NOMO-1 treated with dmso at 0.1 percent for 144 hours (cell line): Measurements from ENCODE around the gene SLC44A2.

ENCODE experiments used
- DNase-seq: peaks from one replicate; lab custom pipeline; 2025; ENCODE audit not compliant: unreplicated experiment; lab: John Stamatoyannopoulos, UW

SLC44A2 gene

DNA sequence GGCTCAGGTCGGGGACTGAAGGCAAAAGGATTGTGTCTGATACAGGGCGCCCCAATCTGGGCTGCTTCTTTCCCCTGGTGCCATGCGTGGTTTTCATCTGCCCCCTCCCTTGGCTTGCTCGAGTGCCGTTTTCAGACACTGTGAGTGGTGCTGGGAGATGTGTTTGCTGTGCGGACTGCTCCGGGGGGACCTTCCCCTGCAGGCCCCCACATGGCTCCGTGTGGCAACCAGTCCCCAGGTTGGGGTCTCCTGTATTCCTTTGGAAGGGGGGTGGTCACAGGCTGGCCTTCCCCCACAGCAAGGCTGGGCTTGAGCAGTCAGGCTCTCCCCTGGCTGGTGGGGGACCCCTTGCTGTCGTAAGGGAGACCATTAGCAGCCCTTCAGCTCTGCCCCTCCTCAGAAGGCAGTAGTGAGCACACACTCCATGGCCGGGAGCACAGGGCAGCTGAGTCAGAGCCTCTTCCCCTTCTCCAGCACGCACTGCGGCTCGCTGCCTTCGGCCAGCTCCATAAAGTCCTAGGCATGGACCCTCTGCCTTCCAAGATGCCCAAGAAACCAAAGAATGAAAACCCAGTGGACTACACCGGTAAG, 55.3 kb downstream of the SLC44A2 start:
- no peak for DNase-seq

DNA sequence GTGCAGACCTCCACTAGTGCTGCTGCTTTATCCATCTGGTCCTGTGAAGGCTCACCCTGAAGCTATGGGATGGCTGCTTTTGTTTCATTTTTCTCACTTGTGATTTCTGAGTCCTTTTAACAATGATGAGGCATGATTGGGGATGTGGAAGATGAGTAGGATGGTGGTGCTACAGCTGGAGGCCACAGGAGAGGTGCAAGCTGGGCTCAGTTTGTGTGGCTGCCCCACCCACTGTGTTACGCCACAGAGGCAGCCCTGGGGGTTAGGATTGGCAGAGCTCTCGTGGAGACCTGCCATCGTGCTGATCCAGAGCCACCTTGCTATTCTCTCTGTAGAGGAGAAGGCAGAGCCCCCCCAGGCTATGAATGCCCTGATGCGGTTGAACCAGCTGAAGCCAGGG, 56.3 kb downstream of the SLC44A2 start:
- no peak for DNase-seq

DNA sequence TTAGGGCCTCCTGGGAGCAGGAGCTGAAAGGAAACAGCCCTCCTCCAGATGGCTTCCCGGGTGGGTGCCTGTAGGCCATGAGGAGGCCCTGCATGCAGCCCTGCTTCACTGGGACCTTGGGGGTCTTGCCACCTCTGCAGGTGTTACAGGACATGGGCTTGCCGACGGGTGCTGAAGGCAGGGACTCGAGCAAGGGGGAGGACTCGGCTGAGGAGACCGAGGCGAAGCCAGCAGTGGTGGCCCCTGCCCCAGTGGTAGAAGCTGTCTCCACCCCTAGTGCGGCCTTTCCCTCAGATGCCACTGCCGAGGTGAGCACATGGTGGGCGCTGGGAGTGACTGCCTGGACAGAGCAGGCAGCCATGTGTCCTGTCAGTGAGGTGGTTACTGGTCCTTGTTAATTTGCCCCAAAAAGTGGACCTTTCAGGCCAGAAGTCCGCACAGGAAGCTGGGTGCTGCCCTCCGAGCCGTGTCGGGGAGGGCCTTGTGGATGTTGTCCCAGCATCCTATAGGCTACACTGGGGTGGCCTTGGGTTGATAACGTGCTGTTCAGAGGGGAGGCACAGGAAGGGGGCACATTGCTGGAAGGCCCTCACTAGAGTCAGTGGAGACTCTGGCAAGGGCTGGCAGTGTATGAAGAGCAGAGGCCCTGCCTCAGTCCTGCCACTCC, 57.2 kb downstream of the SLC44A2 start:
- DNase-seq: no peak

DNA sequence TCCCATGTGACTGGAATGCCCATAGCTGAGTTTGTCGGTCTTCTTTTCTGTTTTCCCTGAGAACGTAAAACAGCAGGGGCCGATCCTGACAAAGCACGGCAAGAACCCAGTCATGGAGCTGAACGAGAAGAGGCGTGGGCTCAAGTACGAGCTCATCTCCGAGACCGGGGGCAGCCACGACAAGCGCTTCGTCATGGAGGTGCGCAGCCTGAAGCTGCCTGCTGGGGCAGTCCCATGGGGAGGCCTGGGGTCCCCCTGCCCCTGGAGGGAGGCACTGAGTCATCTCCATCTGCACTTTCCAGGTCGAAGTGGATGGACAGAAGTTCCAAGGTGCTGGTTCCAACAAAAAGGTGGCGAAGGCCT, 57.7 kb downstream of the SLC44A2 start:
- no peak for DNase-seq

DNA sequence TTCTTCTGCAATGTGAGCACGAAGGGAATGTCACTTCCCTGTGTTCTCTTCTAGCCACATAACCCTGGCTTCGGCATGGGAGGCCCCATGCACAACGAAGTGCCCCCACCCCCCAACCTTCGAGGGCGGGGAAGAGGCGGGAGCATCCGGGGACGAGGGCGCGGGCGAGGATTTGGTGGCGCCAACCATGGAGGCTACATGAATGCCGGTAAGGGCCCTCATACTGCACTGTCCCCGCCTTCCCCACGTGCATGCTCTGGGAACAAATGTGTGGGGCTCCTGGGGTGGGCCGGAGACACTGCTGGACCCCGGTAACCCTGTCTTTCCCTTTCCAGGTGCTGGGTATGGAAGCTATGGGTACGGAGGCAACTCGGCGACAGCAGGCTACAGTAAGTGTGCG, 58.2 kb downstream of the SLC44A2 start:
- DNase-seq: no peak

DNA sequence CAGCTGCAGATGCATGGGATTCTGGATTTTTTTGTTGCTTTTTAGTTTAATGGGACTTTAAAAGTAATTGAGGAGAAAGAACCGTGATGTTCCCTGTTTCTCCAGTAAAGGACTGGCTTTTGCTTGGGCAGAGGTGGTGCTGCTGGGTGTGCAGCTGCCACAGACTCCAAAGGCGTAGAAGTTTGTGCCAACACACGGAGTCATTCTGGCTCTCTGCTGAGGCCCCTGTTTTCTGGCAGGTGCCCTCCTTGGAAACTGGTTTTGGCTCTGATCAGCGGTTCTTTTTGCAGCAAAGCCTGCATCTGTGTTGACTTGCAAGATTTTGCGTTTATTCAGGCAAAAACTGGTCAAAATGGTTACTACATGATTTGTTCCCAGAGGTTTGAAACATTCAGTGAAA, 59.9 kb downstream of the SLC44A2 start:
- no peak for DNase-seq

DNA sequence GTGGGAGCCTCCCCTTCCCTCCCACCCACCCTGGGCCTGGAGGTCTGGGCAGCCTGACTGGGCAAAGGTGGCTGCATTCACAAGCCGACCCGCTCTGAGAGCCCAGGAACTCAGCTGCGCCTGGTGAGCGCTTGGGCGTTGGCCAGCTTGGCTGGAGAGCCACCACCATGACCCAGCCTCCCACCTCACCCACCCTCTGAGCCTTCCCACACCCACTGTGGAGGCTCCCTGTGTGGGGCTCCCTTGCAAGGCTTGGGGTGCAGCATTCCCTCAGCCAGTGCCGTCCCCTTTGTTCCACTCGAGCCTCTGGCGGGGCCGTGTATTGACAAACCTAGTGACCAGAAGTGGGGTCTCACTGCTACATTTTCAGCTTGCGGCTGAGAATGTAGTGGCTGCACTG, 60.8 kb downstream of the SLC44A2 start:
- DNase-seq: no peak

DNA sequence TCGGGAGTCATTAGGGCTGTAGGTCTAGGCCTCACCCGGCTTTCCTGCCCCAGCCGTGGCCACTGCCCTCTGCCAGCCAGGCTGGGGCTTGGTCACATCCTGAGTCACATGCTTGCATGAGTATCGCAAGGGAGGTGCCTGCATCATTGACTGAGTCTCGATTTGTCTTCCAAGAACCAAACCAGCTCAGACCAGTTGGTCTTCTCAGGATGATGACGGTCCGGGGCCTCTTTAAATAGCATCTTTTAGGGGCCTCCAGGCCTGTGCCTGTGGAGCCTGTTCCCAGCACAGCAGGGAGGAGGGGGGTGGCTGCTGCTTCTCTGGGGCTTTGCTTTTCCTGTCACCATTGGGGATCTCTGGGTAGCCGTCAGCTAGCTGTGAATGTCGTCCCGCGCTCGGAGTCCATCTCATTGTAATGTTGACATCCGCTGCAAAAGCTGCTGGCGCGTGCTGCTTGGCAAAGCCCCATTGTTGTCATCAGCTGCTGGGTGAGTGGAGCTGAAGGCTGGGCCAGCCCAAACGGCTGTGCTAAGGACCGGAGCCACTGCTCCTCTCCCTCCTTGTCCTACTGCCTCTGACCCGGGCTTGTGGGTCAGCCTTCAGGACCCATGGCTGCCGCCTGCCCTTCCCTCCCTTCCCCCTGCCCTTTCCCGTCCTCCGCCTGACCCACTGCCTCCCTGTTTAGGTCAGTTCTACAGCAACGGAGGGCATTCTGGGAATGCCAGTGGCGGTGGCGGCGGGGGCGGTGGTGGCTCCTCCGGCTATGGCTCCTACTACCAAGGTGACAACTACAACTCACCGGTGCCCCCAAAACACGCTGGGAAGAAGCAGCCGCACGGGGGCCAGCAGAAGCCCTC, 61.5 kb downstream of the SLC44A2 start:
- DNase-seq: no peak

DNA sequence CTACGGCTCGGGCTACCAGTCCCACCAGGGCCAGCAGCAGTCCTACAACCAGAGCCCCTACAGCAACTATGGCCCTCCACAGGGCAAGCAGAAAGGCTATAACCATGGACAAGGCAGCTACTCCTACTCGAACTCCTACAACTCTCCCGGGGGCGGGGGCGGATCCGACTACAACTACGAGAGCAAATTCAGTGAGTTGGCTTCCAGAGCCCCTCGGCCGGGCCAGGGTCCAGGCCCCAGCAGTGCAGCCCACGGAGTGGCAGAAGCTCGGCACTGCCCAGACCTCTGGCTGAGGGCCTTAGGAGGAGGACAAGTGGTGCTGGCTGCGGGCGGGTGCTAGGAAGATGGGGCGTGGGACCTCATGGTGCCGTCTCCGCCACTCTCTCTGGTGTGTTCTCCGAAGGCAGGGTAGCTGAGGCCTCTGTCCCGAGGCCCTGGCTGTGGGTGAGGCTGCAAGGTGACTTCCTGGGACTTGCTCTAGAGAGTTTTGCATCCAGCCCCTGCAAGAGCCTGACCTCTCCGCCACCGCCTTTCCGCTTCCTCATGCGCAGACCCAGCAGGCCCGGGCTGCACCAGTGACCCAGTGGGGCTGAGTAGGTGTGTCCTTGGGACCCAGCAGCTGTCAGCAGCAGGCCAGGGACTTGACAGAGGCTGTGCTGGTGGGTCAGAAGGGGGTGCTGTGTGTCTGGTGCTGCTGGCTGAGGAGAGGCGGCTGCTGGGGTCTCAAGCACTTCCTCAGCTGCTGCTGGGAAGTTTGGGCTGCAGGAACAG, 62.4 kb downstream of the SLC44A2 start:
- DNase-seq: no peak

DNA sequence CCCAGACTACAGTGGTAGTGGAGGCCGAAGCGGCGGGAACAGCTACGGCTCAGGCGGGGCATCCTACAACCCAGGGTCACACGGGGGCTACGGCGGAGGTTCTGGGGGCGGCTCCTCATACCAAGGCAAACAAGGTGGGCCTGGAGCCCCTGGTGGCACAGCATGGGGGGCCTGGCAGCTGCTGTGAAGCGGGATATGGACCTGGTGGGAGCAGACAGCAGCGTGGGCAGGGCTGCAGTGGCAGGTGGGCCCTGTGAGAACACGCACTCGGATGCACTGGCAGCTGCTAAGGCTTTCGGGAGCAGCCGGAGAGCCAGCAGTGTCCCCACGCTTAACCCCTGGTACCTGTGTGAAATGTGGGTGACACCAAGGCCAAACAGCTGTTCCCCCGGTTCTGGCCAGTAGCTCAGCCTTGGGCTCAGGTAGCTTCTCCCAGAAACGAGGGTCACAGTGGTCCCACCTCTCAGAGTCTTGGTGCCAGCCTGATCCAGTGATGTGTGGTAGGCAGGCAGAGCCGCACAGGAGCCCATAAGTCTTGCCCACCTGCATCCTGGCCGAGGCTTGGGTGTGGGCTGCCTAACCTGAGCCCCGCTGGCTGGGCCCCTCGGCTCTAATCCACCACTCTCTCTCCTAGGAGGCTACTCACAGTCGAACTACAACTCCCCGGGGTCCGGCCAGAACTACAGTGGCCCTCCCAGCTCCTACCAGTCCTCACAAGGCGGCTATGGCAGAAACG, 63.4 kb downstream of the SLC44A2 start:
- DNase-seq: no peak

DNA sequence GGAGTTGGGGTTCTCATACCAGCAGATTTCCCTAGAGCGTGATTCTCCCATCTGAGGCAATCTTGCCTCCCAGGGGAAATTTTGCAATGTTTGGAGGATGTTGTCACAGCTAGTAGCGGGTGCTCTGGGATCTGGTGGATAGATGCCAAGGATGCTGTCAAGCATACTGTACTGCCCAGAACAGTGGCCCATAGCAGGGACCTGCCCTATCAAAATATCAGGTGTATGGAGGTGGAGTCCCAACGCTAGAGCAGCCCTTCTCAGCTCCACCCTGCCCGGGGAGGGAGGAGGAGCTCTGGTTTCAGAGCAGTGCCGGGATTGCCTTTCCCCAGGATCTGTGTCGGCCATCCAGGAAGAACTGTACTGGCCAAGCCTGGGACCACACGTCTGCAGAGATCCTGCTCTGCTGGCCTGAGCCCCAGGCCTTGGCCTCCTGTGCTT, 65.0 kb downstream of the SLC44A2 start:
- DNase-seq: no peak

DNA sequence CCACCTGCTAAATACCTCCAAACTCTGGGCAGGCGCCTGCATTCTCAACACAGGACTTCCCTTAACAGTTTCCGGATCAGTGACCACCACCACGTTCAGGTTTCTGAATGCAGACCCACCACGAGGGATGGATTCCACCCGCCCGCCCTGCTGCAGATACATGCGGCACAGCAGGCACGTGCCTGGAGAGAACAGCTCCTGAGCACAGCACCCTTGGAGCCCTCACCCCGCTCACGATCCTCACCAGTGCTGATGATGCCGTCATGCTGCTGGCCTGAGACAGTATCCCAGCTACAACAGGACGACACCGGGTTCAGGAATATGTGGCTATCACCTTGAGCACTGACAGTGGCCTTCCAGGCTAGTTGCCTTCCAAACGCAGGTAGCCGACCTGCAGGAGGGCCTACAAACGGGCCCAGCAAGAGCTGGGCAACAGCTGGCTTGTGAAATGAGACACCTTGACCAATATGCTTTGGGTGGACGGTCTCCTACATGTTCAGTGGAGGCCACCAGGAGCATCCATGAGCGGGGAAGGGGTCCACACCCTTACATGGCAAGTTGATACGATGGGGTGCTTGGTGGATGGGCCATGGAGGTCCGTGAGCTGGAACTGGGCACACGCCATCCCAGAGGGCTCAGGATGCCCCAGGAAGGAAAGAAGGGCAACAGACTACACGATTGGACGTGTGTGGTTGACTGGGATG, 66.0 kb downstream of the SLC44A2 start:
- no peak for DNase-seq

DNA sequence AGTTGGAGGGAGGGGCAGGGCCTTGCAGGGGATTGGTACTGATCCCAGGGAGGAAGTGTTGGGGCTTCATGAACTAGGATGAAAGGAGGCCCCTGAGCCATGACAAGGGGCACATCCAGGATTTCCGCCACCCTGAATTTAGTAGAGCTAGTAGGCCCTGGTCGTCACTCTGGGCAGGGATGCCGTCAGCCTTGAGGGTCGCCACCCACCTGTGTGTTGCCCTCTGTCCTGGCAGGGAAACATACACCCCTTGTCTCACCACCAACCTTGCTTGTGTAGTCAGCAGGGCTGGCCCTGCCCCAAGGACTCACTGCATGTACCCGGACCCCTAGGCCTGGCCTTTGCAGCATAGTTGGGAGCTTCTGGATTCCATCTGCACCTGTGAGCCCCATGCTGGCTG, 66.5 kb downstream of the SLC44A2 start:
- no peak for DNase-seq

DNA sequence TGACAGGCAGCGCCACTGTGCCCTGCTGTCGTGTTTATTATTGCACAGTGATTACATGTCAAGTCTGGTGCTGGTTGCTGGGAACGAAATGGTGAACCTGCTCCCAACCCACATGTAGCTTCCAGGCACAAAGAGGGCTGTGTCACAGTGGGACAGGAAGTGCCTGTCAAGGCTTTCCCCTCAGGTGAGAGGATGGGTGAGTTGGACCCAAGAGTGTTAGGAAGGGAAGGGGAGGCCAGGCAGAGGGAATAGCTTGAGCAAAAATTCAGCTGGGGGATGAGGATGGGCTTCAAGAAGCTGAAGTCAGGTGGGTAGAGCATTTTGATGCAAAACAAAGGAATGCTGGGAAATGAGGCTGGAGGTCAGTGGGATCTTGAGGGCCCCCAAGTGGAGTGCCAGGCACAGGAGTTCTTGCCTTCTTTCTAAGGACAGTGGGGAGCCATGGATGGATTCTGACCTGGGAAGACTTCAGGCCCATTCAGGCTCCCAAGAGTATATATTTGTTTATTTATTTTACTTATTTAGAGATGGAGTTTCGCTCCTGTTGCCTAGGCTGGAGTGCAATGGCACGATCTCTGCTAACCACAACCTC, 67.4 kb downstream of the SLC44A2 start:
- DNase-seq: no peak
